ENCODE measurements around the gene TNFRSF6B.

Gene TNFRSF6B

DNA sequence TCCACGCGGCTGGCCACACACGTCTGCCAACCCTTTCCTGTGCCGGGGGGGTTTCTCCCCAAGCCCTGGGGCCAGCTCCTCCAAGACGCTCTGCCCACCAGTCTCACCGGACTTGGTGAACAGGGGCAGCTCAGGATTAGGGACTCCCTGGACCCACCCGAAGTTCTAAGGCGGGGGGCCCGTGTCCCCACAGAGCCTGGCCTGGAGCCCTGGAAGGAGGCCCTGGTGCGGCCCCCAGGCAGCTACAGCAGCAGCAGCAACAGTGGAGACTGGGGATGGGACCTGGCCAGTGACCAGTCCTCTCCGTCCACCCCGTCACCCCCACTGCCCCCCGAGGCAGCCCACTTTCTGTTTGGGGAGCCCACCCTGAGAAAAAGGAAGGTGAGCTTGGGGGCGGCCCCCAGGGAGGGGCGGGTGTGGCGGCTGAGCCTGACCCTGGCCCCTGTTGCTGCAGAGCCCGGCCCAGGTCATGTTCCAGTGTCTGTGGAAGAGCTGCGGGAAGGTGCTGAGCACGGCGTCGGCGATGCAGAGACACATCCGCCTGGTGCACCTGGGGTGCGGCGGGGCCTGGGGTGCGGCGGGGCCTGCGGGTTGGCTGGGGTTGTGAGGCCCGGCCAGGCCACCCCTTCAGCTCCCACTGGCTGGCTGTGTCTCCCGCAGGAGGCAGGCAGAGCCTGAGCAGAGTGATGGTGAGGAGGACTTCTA, 45.4 kb downstream of the TNFRSF6B start:
- H3K4me3 ChIP-seq (ENCODE audit: low read depth, low read length), result peak overlapping the region; percentile 72
- peaks cover 14% of the 10 kb centered on the region for H3K36me3 ChIP-seq
- peaks cover 3% of the 10 kb centered on the region for H3K4me1 ChIP-seq
- H3K9me3 ChIP-seq, result no peaks in the 10 kb centered on the region
- DNase-seq, result no peak
- TF ChIP-seq, protein P1, sequence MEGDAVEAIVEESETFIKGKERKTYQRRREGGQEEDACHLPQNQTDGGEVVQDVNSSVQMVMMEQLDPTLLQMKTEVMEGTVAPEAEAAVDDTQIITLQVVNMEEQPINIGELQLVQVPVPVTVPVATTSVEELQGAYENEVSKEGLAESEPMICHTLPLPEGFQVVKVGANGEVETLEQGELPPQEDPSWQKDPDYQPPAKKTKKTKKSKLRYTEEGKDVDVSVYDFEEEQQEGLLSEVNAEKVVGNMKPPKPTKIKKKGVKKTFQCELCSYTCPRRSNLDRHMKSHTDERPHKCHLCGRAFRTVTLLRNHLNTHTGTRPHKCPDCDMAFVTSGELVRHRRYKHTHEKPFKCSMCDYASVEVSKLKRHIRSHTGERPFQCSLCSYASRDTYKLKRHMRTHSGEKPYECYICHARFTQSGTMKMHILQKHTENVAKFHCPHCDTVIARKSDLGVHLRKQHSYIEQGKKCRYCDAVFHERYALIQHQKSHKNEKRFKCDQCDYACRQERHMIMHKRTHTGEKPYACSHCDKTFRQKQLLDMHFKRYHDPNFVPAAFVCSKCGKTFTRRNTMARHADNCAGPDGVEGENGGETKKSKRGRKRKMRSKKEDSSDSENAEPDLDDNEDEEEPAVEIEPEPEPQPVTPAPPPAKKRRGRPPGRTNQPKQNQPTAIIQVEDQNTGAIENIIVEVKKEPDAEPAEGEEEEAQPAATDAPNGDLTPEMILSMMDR (IDR thresholded peaks at IDR 0.05; ENCODE audit: low read depth, low read length), result no peak
- peaks cover 3% of the 10 kb centered on the region; the same call in 1 of the 2 replicates for H3K27me3 ChIP-seq

DNA sequence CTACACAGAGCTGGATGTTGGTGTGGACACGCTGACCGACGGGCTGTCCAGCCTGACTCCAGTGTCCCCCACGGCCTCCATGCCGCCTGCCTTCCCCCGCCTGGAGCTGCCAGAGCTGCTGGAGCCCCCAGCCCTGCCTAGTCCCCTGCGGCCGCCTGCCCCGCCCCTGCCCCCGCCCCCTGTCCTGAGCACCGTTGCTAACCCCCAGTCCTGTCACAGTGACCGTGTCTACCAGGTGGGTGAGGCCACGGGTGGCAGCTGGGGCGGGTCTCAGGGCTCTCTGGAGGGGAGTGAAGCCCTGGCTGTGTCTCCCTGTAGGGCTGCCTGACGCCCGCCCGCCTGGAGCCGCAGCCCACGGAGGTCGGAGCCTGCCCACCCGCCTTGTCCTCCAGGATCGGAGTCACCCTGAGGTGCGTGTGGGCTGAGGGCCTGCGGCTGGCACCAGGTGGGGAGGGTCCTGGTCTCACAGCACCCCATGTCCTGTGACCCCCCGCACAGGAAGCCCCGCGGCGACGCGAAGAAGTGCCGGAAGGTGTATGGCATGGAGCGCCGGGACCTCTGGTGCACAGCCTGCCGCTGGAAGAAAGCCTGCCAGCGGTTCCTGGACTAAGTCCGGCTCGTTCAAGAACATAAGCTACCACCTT, 46.1 kb downstream of the TNFRSF6B start:
- peaks cover 3% of the 10 kb centered on the region for H3K4me1 ChIP-seq
- H3K4me3 ChIP-seq (ENCODE audit: low read depth, low read length), result no peak overlapping the region
- TF ChIP-seq, protein P1 (IDR thresholded peaks at IDR 0.05; ENCODE audit: low read depth, low read length), result no peak
- H3K36me3 ChIP-seq, result peaks cover 14% of the 10 kb centered on the region
- DNase-seq, result peak; percentile 18
- H3K9me3 ChIP-seq, result no peaks in the 10 kb centered on the region
- H3K27me3 ChIP-seq, result peaks cover 3% of the 10 kb centered on the region; the same call in 1 of the 2 replicates

DNA sequence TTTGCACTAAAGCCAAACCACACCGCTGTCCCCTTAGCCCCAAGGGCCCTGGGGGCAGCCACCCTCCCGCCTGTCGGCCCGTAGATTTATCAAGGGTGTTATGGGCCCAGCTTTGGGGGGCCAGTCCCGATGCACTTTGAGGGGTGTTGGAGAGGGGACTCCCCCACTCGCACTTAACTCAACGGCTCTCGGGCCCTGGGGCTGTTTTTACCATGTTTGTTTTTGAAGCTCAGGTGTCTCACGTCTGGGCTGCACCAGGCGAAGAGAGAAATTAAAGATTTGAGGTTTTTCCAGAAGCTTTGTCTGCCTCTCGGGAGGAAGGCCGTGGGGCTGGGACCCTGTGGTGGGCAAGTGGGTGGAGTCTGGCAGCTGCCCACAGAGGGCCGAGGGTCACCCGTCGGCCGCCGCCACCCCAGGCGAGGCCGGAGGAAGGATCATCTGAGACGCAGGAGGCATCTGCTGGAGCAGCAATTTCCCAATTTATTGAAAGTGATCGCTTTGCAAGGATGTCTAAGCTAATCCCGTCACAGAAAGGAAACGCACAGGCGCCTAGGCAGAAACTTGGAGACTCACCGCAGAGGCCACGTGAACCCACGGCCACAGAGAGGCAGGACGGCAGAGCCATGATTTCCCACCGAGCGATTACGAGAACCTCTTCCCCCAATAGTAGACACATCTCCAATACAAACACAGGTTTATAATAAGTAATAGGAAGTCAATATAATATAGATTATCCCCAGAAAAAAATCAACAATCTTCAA, 46.9 kb downstream of the TNFRSF6B start:
- H3K4me3 ChIP-seq (ENCODE audit: low read depth, low read length), result no peak overlapping the region
- H3K36me3 ChIP-seq, result peaks cover 14% of the 10 kb centered on the region
- H3K27me3 ChIP-seq, result peaks cover 3% of the 10 kb centered on the region; the same call in 1 of the 2 replicates
- no peak for DNase-seq
- TF ChIP-seq, protein P1 (IDR thresholded peaks at IDR 0.05; ENCODE audit: low read depth, low read length), result no peak
- H3K9me3 ChIP-seq, result no peaks in the 10 kb centered on the region
- peaks cover 6% of the 10 kb centered on the region for H3K4me1 ChIP-seq

DNA sequence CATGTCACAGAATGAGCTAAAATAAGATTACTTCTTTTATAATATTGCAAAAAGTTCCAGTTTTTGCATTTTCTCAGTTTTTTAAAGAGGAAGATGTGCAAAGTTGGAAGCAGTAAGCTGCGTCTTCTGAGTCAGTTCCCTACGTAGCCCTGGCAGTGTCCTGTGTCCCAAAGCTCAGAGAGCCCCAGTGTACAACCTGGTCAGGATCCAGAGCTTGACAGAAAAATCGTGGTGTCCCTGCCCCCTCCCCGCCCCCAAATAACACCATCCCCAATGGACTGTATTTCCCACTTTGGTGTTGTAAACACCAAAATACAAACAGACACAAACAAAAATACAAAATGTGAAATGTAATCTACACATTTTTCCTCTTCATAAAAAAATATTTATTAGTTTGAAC, 47.7 kb downstream of the TNFRSF6B start:
- Histone ChIP-seq H3K4me3 (ENCODE audit: low read depth, low read length) (no peak overlapping the region), H3K9me3 (no peaks in the 10 kb centered on the region), H3K36me3 (peaks cover 14% of the 10 kb centered on the region), H3K4me1 (peaks cover 4% of the 10 kb centered on the region), H3K27me3 (peaks cover 2% of the 10 kb centered on the region; the same call in 1 of the 2 replicates)
- DNase-seq, result no peak
- TF ChIP-seq, protein P1 (IDR thresholded peaks at IDR 0.05; ENCODE audit: low read depth, low read length), result no peak

DNA sequence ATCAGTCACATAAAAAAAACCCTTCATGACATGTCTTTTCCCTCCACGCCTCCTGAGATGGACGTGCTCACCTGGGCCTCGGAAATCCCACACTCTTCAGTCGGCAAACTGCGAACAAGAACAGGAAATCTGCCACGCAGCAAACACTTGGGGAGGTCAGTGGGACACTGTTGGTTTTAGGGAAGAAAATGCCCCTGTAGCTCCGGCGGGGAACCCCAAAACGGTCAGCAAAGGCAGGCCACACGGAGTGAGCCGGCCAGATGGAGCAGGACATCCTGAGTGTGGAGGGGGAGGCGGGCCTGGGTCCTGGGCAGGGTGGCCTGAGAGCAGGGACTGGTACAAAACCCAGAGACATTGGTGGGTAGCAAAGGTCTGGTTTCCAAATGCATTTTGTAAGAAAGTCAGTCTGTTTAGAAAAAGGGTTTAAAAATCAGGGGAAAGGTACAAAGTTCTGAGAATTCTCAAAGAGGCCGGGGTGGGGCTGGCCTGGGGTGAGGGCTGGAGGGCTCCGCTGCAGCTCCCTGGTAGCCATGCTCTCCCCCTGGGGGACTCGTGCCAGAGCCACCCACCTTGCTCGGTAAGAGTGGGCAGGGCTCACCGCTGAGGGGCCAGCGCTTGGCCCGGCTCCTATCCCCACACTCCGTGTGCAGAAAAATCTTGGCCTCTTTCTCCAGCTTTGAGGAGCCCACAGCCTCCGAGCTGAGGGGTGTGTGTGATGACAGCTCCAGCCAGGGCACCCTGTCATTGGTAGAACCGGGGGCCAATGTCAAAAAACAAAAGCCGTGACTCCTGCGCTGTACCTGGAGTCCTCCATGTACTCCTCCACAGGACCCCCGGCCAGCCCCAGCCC, 48.3 kb downstream of the TNFRSF6B start:
- Histone ChIP-seq H3K27me3 (no peaks in the 10 kb centered on the region), H3K4me1 (peaks cover 3% of the 10 kb centered on the region), H3K36me3 (peaks cover 14% of the 10 kb centered on the region), H3K9me3 (no peaks in the 10 kb centered on the region), H3K4me3 (ENCODE audit: low read depth, low read length) (no peak overlapping the region)
- TF ChIP-seq, protein P1 (IDR thresholded peaks at IDR 0.05; ENCODE audit: low read depth, low read length), result no peak
- no peak for DNase-seq

Measured in BE2C (cell line).